SK-N-SH (cell line): ENCODE data around the gene APOL2. TPM values are rescaled to one million over a fixed set of nuclear protein-coding genes. Genes with fewer than 3 reads are reported as not detected.

Experiments
- CTCF ChIA-PET: fragments of 300-600, 350-600 bp; formaldehyde crosslinking; extraction: SDS; loops from one replicate; lab custom pipeline; 2021; lab: Yijun Ruan, JAX
- POLR2A ChIA-PET: fragments of 350-600 bp; sonication (Branson Sonifier 250); formaldehyde crosslinking; extraction: SDS; loops from one replicate; lab custom pipeline; 2020; ENCODE audit warnings: antibody characterized with exemption, inconsistent platforms; lab: Yijun Ruan, JAX
- DNase-seq: peaks from one replicate; pipeline ENCODE4 v3.0.0; 2012
- H2AFZ ChIP-seq: fragments of 200-600 bp; sonication (generic); 2 replicates; pipeline ENCODE4 v1.8.1; 2016; ENCODE audit warnings: antibody characterized with exemption, mild to moderate bottlenecking, low read depth
- H3F3A ChIP-seq: fragments of 200-600 bp; sonication (generic); replicated peaks from 2 replicates; pipeline ENCODE3; 2016; ENCODE audit warnings: antibody characterized with exemption, mild to moderate bottlenecking; ENCODE audit not compliant: insufficient read depth
- H3K27ac ChIP-seq, 2 experiments: fragments of 200-500 bp in 1 of 2; fragments of 200-600 bp in 1 of 2; sonication (Bioruptor generic) in 1 of 2; sonication (generic), shearing (Covaris generic) in 1 of 2; 2 replicates each; pipeline versions ENCODE4 v1.5.1 to v1.6.1; 2014 to 2016; ENCODE audit warnings: low read depth in 2 of 2, inconsistent platforms in 1 of 2, low read length in 1 of 2, mild to moderate bottlenecking in 1 of 2, mixed read lengths in 1 of 2
- H3K27me3 ChIP-seq: fragments of 200-600 bp; sonication (generic), shearing (Covaris generic); 2 replicates; pipeline ENCODE4 v1.6.1; 2016; ENCODE audit warnings: mixed run types; ENCODE audit not compliant: insufficient read depth
- H3K36me3 ChIP-seq, 2 experiments: fragments of 200-500 bp in 1 of 2; fragments of 200-600 bp in 1 of 2; sonication (Bioruptor generic) in 1 of 2; sonication (generic) in 1 of 2; replicated peaks in 1 of 2; 2 replicates each; pipeline versions ENCODE3 to v1.5.1; 2014 to 2016; ENCODE audit warnings: low read length in 1 of 2, mild to moderate bottlenecking in 1 of 2; ENCODE audit not compliant: insufficient read depth in 2 of 2, control insufficient read depth in 1 of 2
- H3K4me1 ChIP-seq, 2 experiments: fragments of 200-500 bp in 1 of 2; fragments of 200-600 bp in 1 of 2; sonication (Bioruptor generic) in 1 of 2; sonication (generic), shearing (Covaris generic) in 1 of 2; 2 replicates each; pipeline versions ENCODE4 v1.5.1 to v1.6.1; 2014 to 2016; ENCODE audit warnings: low read depth in 1 of 2, low read length in 1 of 2, mixed run types in 1 of 2; ENCODE audit not compliant: insufficient read depth in 2 of 2, control insufficient read depth in 1 of 2
- H3K4me2 ChIP-seq: fragments of 200-600 bp; sonication (generic), shearing (Covaris generic); 2 replicates; pipeline ENCODE4 v1.6.1; 2017; ENCODE audit warnings: mixed run types
- H3K4me3 ChIP-seq, 2 experiments: fragments of 200-500 bp in 1 of 2; fragments of 200-600 bp in 1 of 2; sonication (Bioruptor generic) in 1 of 2; sonication (generic), shearing (Covaris generic) in 1 of 2; 2 replicates each; pipeline versions ENCODE4 v1.5.1 to v1.8.1; 2014 to 2016; ENCODE audit warnings: low read depth in 2 of 2, inconsistent platforms in 1 of 2, low read length in 1 of 2, mild to moderate bottlenecking in 1 of 2, mixed read lengths in 1 of 2, moderate library complexity in 1 of 2
- H3K79me2 ChIP-seq: fragments of 200-600 bp; sonication (generic); 2 replicates; pipeline ENCODE4 v1.8.1; 2017; ENCODE audit warnings: mild to moderate bottlenecking; ENCODE audit not compliant: insufficient read depth
- H3K9ac ChIP-seq: fragments of 200-600 bp; sonication (generic); 2 replicates; pipeline ENCODE4 v1.6.1; 2017; ENCODE audit warnings: mixed run types
- H3K9me2 ChIP-seq: fragments of 200-600 bp; sonication (generic); 2 replicates; pipeline ENCODE4 v1.6.1; 2017; ENCODE audit warnings: mixed run types
- H3K9me3 ChIP-seq: fragments of 200-600 bp; sonication (generic); 2 replicates; pipeline ENCODE4 v1.6.1; 2017; ENCODE audit warnings: mixed run types, mild to moderate bottlenecking, moderate library complexity
- H4K20me1 ChIP-seq: fragments of 200-600 bp; sonication (generic); 2 replicates; pipeline ENCODE4 v1.6.1; 2017; ENCODE audit warnings: mild to moderate bottlenecking, mixed run types; ENCODE audit not compliant: insufficient read depth
- CHD2 ChIP-seq: fragments of 150-350 bp; IDR thresholded peaks from 2 replicates; pipeline ENCODE4 v1.6.1; 2018; ENCODE audit warnings: low read length; ENCODE audit not compliant: partially characterized antibody
- NRF1 ChIP-seq: IDR thresholded peaks from 2 replicates; pipeline ENCODE4 v1.6.1; 2012; ENCODE audit warnings: low read depth, mild to moderate bottlenecking, low read length
- RAD21 ChIP-seq: IDR thresholded peaks from 2 replicates; pipeline ENCODE4 v1.6.1; 2012; ENCODE audit warnings: mild to moderate bottlenecking, low read length
- RCOR1 ChIP-seq: fragments of 150-350 bp; IDR thresholded peaks from 2 replicates; pipeline ENCODE4 v1.6.1; 2017; ENCODE audit warnings: antibody characterized with exemption, low read length
- SIN3A ChIP-seq: IDR thresholded peaks from 2 replicates; pipeline ENCODE4 v1.6.1; 2012; ENCODE audit warnings: low read depth, mild to moderate bottlenecking, low read length, moderate library complexity, borderline replicate concordance
- SMC3 ChIP-seq: IDR thresholded peaks from 2 replicates; pipeline ENCODE4 v1.6.1; 2012; ENCODE audit warnings: low read depth, low read length, improper control_type of control experiment
- TCF12 ChIP-seq: IDR thresholded peaks from 2 replicates; pipeline ENCODE4 v1.4.0; 2012
- WGBS: methylation state at CpG from one replicate; pipeline ENCODE4 v1.1.6; 2017; ENCODE audit warnings: low lambda C conversion rate; 5-methylcytosine and 5-hydroxymethylcytosine counted together
- polyA plus RNA-seq, 3 experiments: library from polyadenylated mRNA; depleted of rRNA; stranded (reverse); fragments of >200 nt; gene quantifications; 2 replicates each; pipeline ENCODE4 v1.2.3, GENCODE V29; 2012
- TF ChIP-seq, protein P1 (sequence below): IDR thresholded peaks from 2 replicates; pipeline ENCODE4 v1.6.1; 2012; ENCODE audit warnings: mild to moderate bottlenecking, low read depth, low read length, moderate library complexity
- TF ChIP-seq, protein P2 (sequence below): fragments of 200-600 bp; sonication (generic); IDR thresholded peaks from 2 replicates; pipeline ENCODE4 v1.6.1; 2017; ENCODE audit warnings: antibody characterized with exemption, mild to moderate bottlenecking, moderate library complexity
- TF ChIP-seq, protein P3 (sequence below): IDR thresholded peaks from 2 replicates; pipeline ENCODE4 v1.4.0; 2012; ENCODE audit warnings: low read depth

The APOL2 gene
- polyA plus RNA-seq, 1 of the 3 experiments (the other 2 are of a cell fraction), result 8.3 TPM

DNA sequence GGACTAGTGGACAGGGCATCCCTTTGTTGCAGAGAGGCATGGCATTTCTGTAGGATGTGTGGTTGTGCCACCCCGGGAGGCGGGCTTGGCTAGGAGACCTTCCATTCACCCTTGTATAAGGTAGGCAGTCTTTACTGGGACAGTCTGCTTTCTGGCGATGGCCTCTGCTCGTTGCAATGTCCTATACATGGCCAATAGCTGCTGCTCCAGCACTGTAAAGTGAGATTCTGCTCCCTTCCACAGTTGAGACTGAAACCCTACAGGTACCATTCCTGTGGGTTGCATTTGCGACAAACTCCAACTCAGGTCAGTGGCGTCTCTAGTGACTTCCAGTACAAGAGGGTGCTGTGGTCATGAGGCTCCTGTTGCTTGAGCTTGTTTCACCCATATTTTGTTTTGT lies 58.4 kb downstream of the APOL2 start:
- no peaks in the 10 kb centered on the region for H3K9me3 ChIP-seq
- H3K4me2 ChIP-seq, result no peak overlapping the region
- H3K4me1 ChIP-seq, result peaks cover 3 to 6% of the 10 kb centered on the region in 2 experiments; a peak in 1 of 4 replicates
- H3K27me3 ChIP-seq, result no peaks in the 10 kb centered on the region
- H4K20me1 ChIP-seq, result no peaks in the 10 kb centered on the region
- no peaks in the 10 kb centered on the region for H3K36me3 ChIP-seq
- no peaks in the 10 kb centered on the region for H3F3A ChIP-seq
- H3K9ac ChIP-seq, result no peak overlapping the region
- no peaks in the 10 kb centered on the region for H3K79me2 ChIP-seq
- DNase-seq, result no peak
- 68% methylated on average over 5 of the region's 6 CpGs for WGBS
- no peak overlapping the region for H2AFZ ChIP-seq
- CTCF ChIA-PET, result interaction anchor here (0.6 to 3.0 kb wide), 12 partner anchors 9 to 544 kb away, joined by 3 to 20 read pairs (median 4); partner anchors contain the start of gene APOL2
- POLR2A ChIA-PET, result no interaction called here
- no peak overlapping the region for H3K27ac ChIP-seq
- TF ChIP-seq TCF12 (no peak), SMC3 (no peak), NRF1 (no peak)
- TF ChIP-seq, protein P1, sequence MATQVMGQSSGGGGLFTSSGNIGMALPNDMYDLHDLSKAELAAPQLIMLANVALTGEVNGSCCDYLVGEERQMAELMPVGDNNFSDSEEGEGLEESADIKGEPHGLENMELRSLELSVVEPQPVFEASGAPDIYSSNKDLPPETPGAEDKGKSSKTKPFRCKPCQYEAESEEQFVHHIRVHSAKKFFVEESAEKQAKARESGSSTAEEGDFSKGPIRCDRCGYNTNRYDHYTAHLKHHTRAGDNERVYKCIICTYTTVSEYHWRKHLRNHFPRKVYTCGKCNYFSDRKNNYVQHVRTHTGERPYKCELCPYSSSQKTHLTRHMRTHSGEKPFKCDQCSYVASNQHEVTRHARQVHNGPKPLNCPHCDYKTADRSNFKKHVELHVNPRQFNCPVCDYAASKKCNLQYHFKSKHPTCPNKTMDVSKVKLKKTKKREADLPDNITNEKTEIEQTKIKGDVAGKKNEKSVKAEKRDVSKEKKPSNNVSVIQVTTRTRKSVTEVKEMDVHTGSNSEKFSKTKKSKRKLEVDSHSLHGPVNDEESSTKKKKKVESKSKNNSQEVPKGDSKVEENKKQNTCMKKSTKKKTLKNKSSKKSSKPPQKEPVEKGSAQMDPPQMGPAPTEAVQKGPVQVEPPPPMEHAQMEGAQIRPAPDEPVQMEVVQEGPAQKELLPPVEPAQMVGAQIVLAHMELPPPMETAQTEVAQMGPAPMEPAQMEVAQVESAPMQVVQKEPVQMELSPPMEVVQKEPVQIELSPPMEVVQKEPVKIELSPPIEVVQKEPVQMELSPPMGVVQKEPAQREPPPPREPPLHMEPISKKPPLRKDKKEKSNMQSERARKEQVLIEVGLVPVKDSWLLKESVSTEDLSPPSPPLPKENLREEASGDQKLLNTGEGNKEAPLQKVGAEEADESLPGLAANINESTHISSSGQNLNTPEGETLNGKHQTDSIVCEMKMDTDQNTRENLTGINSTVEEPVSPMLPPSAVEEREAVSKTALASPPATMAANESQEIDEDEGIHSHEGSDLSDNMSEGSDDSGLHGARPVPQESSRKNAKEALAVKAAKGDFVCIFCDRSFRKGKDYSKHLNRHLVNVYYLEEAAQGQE, result no peak
- H3K4me3 ChIP-seq, result no peak overlapping the region
- H3K9me2 ChIP-seq, result no peaks in the 10 kb centered on the region

DNA sequence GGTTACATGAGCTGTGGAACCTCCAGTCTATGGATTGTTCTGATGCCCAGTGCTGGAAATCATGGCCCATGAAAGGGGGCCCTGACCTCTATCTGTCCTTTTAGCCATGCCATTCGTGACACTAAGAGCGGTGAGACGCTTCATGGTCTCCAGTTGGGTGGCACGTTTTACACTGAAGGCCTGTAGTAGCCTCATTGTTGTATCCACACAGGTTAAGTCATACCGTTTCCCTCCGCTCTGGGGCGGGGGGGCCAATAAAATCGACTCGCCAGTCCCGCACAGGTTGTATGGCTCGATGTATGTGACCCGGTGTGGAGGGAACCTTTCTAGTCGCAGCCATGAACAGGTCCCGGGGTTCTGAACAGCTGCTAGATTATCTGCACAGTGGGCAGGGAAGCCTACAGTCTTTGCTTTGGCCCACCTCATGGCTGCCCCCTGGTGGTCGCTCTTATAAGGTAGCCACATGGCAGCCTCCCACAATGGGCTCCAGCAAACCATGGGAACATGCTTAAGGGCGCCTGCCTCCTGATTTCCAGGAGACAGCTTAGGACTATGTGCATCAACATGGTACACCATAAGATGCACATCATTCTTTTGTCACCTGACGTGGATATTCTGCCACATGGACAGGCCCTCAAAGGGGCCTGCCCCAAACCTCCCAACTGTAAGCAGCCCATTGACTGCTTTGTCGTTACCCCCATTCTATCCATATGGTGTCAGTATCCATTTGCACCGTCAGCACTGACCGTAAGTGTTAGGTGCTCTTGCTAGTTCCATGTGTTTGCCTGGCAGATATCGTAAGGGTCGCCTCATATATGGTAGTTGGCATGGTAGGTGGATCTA lies 59.1 kb downstream of the APOL2 start:
- Histone ChIP-seq H3K27me3 (no peaks in the 10 kb centered on the region), H2AFZ (no peak overlapping the region), H3K9me3 (no peaks in the 10 kb centered on the region), H3K4me3 (no peak overlapping the region), H4K20me1 (no peaks in the 10 kb centered on the region), H3K9me2 (no peaks in the 10 kb centered on the region), H3K4me1 (peaks cover 3 to 6% of the 10 kb centered on the region in 2 experiments; a peak in 1 of 4 replicates), H3K27ac (no peak overlapping the region), H3K79me2 (no peaks in the 10 kb centered on the region), H3K36me3 (no peaks in the 10 kb centered on the region), H3K9ac (no peak overlapping the region), H3K4me2 (no peak overlapping the region), H3F3A (no peaks in the 10 kb centered on the region)
- TF ChIP-seq RAD21, result peak; percentile 60
- TF ChIP-seq, protein P2, sequence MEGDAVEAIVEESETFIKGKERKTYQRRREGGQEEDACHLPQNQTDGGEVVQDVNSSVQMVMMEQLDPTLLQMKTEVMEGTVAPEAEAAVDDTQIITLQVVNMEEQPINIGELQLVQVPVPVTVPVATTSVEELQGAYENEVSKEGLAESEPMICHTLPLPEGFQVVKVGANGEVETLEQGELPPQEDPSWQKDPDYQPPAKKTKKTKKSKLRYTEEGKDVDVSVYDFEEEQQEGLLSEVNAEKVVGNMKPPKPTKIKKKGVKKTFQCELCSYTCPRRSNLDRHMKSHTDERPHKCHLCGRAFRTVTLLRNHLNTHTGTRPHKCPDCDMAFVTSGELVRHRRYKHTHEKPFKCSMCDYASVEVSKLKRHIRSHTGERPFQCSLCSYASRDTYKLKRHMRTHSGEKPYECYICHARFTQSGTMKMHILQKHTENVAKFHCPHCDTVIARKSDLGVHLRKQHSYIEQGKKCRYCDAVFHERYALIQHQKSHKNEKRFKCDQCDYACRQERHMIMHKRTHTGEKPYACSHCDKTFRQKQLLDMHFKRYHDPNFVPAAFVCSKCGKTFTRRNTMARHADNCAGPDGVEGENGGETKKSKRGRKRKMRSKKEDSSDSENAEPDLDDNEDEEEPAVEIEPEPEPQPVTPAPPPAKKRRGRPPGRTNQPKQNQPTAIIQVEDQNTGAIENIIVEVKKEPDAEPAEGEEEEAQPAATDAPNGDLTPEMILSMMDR, result peak; percentile 75
- TF ChIP-seq, protein P3, sequence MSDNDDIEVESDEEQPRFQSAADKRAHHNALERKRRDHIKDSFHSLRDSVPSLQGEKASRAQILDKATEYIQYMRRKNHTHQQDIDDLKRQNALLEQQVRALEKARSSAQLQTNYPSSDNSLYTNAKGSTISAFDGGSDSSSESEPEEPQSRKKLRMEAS, result 0 out of 2 replicates have a peak, but pooled peaks have one; percentile 37
- peak; percentile 67 for TF ChIP-seq SMC3
- TF ChIP-seq RCOR1, result no peak
- TF ChIP-seq CHD2, result no peak
- no peak for TF ChIP-seq SIN3A
- POLR2A ChIA-PET, result no interaction called here
- 62% methylated on average over 19 of the region's 22 CpGs for WGBS
- DNase-seq, result peak; percentile 67
- CTCF ChIA-PET, result interaction anchor here (0.5 to 2.5 kb wide), 12 partner anchors 10 to 559 kb away, joined by 3 to 20 read pairs (median 4); partner anchors contain the start of gene APOL2
